Nephron progenitor cell (in vitro differentiated cells): Measurements from ENCODE around the gene NR1H4.
"Not testable (repeated sequence)": the region's sequence is repeated elsewhere in the genome, so short reads cannot be mapped to it uniquely, and the experiment has no call there.

Source experiments
- DNase-seq: peaks from one replicate; pipeline ENCODE4 v3.0.0; 2021
- H3K27ac Mint-ChIP-seq: 2 replicates; pipeline ENCODE4 v1.8.0; 2021; ENCODE audit warnings: mild to moderate bottlenecking, moderate library complexity, mixed read lengths
- H3K27me3 Mint-ChIP-seq: 2 replicates; pipeline ENCODE4 v1.8.0; 2021; ENCODE audit warnings: mild to moderate bottlenecking, low read depth, mixed read lengths; ENCODE audit not compliant: poor library complexity
- H3K36me3 Mint-ChIP-seq: 2 replicates; pipeline ENCODE4 v1.8.0; 2021; ENCODE audit warnings: low read depth, mixed read lengths
- H3K4me1 Mint-ChIP-seq: 2 replicates; pipeline ENCODE4 v1.8.0; 2021; ENCODE audit warnings: mixed read lengths
- H3K4me3 Mint-ChIP-seq: 2 replicates; pipeline ENCODE4 v1.8.0; 2021; ENCODE audit warnings: mild to moderate bottlenecking, moderate library complexity, mixed read lengths
- H3K9me3 Mint-ChIP-seq: 2 replicates; pipeline ENCODE4 v1.8.0; 2021; ENCODE audit warnings: mild to moderate bottlenecking, moderate library complexity, mixed read lengths
- CTCF ChIP-seq: fragments of 200-600 bp; sonication (generic); IDR thresholded peaks from 2 replicates; pipeline ENCODE4 v1.5.0; 2021; ENCODE audit warnings: antibody characterized with exemption

Gene NR1H4

GRCh38 chr12:100578923-100579322 is 105.3 kb downstream of the NR1H4 start:
- TF ChIP-seq CTCF = no peak
- Mint-ChIP-seq H3K27me3 (peaks cover 3% of the 10 kb centered on the region), H3K36me3 (peaks cover 28% of the 10 kb centered on the region), H3K4me1 (peaks cover 11% of the 10 kb centered on the region), H3K4me3 (no peak overlapping the region), H3K9me3 (peaks cover 30% of the 10 kb centered on the region), H3K27ac (no peak overlapping the region)
- no peak for DNase-seq

- peaks cover 38% of the 10 kb centered on the region for H3K9me3 Mint-ChIP-seq
- H3K4me3 Mint-ChIP-seq = no peak overlapping the region
Measured at GRCh38 chr12:100579844-100580243, 106.2 kb downstream of the NR1H4 start.

GRCh38 chr12:100584256-100584655 is 110.6 kb downstream of the NR1H4 start:
- Mint-ChIP-seq H3K27ac (no peak overlapping the region), H3K4me1 (no peaks in the 10 kb centered on the region), H3K27me3 (peaks cover 2% of the 10 kb centered on the region), H3K9me3 (peaks cover 80% of the 10 kb centered on the region), H3K36me3 (peaks cover 48% of the 10 kb centered on the region), H3K4me3 (no peak overlapping the region)
- TF ChIP-seq CTCF = no peak
- DNase-seq = no peak

More at GRCh38 chr12:100579844-100580243, 106.2 kb downstream of the NR1H4 start:
- H3K27me3 Mint-ChIP-seq = peaks cover 3% of the 10 kb centered on the region
- TF ChIP-seq CTCF = no peak
- H3K36me3 Mint-ChIP-seq = peaks cover 34% of the 10 kb centered on the region
- DNase-seq = no peak
- peaks cover 2% of the 10 kb centered on the region for H3K4me1 Mint-ChIP-seq
- H3K27ac Mint-ChIP-seq = no peak overlapping the region

- Mint-ChIP-seq H3K4me1 (no peaks in the 10 kb centered on the region), H3K36me3 (peaks cover 11% of the 10 kb centered on the region), H3K27me3 (peaks cover 5% of the 10 kb centered on the region), H3K27ac (no peak overlapping the region), H3K9me3 (peaks cover 37% of the 10 kb centered on the region), H3K4me3 (no peak overlapping the region)
- DNase-seq = no peak
- no peak for TF ChIP-seq CTCF
Measured at GRCh38 chr12:100591979-100592378, 118.3 kb downstream of the NR1H4 start.

GRCh38 chr12:100593490-100593889 is 119.8 kb downstream of the NR1H4 start:
- Mint-ChIP-seq H3K27ac (no peak overlapping the region), H3K27me3 (peaks cover 5% of the 10 kb centered on the region), H3K4me3 (no peak overlapping the region), H3K4me1 (no peaks in the 10 kb centered on the region), H3K36me3 (peaks cover 6% of the 10 kb centered on the region), H3K9me3 (peaks cover 24% of the 10 kb centered on the region)
- no peak for TF ChIP-seq CTCF
- DNase-seq = no peak

GRCh38 chr12:100601626-100602025 is 128.0 kb downstream of the NR1H4 start:
- Mint-ChIP-seq H3K9me3 (no peaks in the 10 kb centered on the region), H3K27me3 (no peaks in the 10 kb centered on the region), H3K4me1 (no peaks in the 10 kb centered on the region), H3K4me3 (no peak overlapping the region), H3K36me3 (peaks cover 9% of the 10 kb centered on the region), H3K27ac (no peak overlapping the region)
- no peak for TF ChIP-seq CTCF
- DNase-seq = no peak

- H3K4me1 Mint-ChIP-seq, DNase-seq, H3K9me3 Mint-ChIP-seq, H3K27me3 Mint-ChIP-seq, H3K27ac Mint-ChIP-seq, H3K36me3 Mint-ChIP-seq, H3K4me3 Mint-ChIP-seq: not testable (repeated sequence)
Measured at GRCh38 chr12:100602997-100603396, 129.3 kb downstream of the NR1H4 start.
